AG08395 (cell line): Measurements from ENCODE around the gene TPST2.

Source experiments
- DNase-seq: peaks from one replicate; pipeline ENCODE4 v3.0.0; 2012; ENCODE audit warnings: mixed read lengths, low spot score

Gene TPST2

DNA sequence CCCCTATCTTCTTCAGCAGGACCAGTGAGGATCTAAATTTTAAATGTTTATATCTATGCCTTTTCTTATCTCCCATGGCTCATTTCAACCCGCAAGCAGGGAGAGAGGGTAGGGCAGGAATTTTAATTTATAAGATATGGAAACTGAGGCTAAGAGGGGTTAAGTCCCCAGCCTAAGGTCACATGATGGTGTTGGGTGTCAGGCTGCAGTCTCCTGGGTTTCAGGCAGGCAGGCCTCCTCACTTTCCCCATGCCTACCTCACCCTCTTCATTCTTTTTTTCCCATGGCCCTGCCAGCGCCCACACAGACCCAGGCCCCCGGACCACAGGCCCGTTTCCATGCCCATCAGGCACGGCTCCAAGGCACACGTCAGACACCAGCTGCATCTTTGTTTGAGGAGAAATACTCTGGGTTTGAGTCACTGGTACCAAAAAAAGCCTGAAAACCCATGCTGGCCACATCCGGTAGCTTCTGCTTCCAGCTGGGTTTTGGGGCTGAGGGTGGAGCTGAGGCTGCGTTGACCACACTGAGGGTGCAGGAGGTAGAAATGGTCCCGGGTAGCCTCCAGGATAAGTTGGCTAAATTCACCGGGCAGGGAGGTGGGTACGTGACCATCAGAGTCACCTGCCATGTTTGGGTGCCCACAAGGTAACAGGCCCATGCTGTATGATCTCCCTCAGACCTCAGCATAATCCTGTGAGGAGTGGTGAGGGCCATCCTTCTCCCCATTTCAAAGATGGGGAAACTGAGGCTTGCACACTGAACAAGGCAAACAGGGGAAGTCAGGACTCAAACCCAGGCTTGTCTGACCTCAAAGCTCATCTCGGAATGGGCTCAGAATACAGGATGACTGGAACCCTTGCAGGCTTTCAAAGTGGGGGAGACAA, 20.4 kb upstream of the TPST2 start:
- DNase-seq: peak; percentile 96

DNA sequence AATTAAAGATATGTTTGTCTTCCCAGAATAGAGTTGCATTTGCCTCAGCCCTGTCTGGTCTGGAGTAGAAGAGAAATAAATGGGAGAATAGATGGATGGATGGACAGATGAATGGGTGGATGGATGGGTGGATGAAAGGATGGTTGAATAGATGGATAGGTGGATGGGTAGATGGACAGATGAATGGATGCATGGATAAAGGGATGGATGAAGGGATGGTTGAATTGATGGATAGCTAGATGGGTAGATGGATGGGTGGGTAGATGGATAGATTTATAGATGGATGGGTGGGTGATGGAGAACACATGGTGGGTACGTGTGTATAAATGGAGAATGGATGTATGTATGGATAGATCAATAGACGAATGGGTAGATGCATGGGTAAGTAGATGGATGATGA, 19.4 kb upstream of the TPST2 start:
- no peak for DNase-seq

DNA sequence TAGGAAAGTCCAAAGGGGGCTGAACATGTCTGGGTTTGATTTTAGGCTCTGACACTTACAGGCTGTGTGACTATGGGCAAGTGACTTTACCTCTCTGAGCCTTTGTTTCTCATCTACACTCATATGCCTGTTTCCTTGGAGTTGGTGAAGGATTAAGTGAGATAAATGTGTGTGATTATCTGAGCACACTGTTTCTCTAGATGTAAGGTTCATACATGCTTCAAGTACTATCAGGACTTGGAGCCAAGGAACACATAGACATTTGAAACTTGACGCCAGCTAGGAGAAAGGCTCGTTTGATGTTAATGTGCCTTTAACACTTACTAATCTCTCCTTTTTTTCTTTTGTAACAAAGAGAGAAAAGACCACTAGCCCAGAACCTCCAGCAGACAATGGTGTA, 18.2 kb upstream of the TPST2 start:
- DNase-seq: no peak

DNA sequence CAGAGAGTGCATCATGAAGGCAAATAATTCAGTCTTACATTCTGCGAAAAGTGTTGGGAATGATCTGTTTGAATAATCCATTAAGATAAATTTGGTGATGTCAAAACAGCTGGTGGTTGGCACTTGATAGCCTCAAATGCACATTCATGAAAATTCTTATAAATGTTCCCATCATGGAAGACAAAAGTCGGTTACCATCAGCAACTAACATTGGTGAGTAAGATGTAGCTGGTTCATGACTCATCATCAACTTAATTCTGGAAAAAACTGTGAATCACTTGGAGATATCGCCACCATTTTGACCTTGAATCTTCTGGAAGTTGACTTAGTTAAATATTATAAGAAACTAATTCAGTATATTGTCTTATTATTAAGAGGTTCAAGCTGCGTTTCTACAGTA, 16.7 kb upstream of the TPST2 start:
- peak; percentile 57 for DNase-seq

DNA sequence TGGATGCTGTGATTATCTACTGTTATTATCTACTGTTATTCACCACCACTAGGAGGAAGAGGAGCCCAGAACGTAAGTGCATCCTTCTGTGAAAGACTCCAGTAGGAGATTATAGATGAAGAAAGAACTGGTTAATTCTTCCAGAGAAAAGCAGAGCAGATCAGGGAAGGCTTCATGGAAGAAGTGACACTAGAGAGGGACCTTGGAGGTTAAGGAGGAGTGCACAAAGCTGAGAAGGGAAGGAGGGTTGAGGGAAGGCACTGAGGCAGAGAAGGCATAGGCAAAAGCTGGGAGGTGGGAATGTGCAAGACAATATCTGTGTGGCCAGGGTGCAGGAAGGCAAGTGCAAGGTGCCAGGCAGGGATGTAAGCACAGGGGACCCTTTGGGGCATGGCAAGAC, 14.4 kb upstream of the TPST2 start:
- DNase-seq: no peak

DNA sequence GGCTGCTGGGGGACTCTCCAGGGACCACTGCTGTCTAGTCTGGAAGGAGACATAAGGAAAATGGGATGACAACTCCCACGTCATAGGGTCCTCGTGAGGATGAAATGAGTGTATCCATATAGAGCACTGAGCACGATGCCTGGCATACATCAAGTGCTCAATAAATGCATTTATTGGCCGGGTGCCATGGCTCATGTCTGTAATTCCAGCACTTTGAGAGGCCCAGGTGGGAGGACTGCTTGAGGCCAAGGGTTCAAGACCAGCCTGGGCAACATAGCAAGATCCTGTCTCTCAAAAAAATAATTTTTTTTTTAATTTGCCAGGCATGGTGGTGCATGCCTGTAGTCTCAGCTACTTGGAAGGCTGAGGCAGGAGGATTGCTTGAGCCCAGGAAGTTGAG, 12.2 kb upstream of the TPST2 start:
- no peak for DNase-seq

DNA sequence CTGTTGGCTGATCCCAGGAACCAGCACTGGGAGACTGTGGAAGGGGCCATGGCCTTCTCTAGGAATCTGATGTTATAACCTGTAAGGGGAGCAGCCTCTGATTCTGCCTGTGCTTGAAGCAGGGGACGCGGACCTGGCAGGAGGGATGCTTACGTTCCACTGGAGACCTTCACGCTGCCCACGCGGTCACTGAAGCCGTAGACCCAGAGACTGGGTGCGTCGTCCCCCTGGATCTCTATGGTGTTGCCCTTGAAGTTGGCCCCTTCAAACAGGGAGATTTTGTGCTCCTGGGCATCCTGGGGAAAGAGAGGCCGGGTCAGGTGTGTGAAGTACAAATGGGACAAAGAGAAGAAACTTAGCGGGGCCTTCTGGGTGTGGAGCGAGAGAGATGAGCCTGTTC, 11.8 kb upstream of the TPST2 start:
- no peak for DNase-seq

DNA sequence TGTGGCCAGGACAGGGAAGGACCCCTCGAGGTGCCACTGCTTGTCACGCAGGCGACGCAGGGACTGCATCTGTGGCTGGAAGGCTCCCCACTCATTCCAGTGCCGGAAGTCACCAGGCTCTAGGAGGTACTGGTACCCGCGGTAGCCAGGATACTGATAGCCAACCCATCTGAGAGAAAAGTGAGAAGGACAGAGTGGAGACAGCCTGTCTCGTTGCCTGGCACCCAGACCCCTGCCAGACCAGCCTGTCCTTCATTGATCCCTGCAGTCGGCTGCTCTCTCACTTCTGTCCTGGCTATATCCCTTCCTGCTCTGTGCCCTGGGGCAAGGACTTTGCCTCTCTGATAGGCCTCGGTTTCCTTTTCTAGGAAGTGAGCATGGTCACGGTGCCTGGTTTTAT, 9.6 kb upstream of the TPST2 start:
- DNase-seq: no peak

DNA sequence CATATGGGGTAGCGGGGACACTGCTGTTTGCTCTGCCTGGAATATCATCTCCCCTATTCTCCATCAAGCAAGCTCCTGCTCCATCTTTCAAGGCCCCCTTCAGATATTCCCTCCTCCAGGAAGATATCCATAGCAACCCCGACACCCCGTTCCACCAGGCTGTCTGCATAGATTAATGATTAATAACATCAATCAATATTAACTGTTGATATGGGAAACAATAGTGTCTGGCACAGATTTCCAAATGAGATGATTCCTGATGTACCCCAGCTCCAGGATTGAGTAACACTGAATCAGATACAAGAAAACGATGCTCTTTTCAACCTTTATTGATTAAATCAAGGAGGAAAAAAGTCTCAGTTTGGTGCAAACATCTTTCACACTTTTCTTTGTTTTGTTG, 7.5 kb upstream of the TPST2 start:
- DNase-seq: no peak

DNA sequence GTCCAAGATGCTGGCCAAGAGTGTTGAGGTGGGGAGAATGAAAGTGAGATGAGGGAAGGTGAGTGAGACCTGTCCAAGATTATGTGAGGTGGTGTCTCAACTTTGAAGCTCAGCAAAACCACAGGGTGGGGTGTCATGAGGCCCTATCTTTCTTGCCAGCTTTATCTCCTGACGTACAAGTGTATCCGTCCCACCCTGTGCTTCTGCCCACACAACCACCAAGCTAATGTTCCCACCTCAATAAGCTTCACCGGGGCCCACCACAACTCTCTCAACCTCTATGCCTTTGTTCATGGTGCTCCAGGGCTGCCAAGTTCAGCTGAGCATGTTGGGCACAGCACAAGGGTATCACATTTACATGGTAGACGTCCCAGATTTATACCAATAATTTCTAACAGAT, 7.1 kb upstream of the TPST2 start:
- no peak for DNase-seq

DNA sequence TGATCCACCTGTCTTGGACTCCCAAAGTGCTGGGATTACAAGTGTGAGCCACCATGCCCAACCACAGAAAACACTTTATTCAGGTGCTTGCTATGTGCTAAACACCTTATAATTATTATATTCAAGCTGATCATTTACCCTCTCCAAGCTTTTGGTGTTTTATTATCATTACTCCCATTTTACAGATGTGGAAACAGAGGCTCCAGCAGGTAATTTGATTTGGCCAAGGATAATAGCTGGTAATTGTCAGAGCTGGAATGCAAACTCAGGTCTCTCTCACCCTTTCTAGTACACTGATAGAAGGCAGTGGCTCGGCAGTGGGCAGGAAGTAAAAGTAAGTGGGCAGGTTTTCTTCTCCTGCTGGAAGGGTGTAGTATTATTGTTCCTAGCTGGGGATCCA, 3.8 kb upstream of the TPST2 start:
- DNase-seq: no peak

DNA sequence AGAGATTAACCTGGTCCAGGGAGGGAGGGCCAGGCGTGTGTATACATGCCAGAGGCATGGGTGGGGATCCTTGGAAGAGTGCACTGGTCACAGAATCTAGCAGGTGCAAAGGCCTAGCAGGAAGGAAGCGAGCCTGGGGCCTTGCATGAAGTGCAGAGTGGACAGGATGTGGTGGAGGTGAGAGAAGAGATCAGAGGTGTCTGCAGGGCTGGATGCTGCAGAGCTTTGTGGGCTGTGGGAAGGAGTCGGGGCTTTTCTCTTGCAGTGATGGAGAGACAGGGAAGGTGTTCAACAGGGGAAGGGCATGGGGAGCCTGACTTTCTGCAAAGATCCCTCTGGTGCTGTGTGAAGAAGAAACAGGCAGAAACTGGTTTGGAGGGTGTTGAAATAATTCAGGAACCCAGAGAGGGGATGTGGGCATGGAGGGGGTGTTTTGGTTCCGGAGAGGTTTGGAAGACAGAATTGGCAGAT, 2.5 kb upstream of the TPST2 start:
- no peak for DNase-seq

DNA sequence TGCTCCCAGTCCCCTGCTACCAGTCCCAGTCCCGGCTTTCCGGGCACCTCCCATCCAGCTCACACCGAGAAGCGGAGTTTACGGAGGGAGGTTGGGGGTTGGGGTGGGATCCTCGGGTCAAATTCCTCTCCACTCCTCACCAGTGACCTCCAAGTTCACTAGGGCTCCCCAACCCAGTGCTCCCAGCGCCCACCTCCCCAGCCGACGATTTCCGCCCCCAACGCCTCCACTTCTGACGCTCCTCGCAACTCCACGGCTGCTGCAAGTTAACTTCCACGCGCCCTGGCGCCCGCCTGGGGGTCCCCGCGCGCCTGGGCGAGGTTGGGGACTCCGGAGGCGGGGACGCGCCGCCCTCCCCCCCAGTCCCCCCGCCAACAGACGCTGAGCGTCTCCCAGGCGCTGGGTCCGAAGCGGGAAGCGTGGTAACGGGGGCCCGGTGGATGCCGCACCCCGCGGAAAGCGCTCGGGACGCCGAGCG, 526 bp downstream of the TPST2 start:
- peak; percentile 45 for DNase-seq

DNA sequence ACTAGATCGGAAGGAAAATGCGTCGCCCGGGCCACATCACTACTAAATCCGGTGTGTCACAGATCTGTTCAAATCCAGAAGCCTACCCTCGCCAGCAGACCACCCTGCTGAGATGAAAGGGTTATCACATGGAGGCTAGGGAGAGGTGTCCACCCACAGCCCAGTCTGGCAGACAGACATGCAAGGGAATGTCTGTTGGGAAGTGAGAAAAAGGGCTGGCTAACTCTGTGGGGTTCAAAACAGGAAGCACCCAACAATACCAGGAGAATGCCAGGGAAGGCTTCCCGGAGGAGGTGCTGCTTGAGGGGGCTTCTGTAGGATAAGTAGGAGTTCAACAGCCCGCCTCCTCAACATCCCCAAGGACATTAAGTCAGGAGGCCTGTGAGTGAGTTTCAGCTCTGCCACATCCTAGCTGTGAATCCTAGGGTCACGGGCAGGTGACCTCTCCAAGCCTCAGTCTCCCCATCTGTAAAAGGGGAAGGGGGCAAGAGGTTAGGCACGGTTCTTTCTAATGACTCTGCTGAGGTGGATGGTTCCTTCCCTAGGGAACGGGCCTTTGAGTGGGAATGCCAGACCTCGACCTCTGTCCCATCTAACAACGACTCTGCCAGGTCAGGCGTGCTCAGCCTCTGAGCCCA, 1.1 kb downstream of the TPST2 start:
- DNase-seq: no peak

DNA sequence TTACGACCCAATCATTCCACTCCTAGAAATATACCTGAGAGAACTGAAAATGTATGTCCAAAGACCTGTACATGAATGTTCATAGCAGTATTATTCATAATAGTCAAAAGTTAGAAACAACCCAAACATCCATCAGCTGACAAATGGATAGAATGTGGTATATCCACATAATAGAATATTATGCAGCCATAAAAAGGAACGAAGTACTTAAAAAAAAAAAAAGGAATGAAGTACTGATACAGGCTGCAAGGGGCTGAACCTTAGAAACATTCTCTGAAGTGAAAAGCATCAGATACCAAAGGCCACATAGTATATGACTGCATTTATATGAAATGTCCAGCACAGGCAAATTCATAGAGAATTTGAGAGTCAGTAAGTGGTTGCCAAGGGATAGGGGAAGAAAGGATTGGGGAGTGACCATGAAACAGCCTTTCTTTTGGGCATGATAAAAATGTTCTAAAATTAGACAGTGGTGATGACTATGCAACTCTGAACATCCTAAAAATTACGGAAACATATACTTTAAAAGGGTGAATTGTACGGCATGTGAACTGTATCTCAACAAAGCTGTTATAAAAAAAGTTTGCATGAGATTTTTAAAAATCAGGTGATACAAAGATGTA, 1.8 kb downstream of the TPST2 start:
- peak; percentile 38 for DNase-seq

DNA sequence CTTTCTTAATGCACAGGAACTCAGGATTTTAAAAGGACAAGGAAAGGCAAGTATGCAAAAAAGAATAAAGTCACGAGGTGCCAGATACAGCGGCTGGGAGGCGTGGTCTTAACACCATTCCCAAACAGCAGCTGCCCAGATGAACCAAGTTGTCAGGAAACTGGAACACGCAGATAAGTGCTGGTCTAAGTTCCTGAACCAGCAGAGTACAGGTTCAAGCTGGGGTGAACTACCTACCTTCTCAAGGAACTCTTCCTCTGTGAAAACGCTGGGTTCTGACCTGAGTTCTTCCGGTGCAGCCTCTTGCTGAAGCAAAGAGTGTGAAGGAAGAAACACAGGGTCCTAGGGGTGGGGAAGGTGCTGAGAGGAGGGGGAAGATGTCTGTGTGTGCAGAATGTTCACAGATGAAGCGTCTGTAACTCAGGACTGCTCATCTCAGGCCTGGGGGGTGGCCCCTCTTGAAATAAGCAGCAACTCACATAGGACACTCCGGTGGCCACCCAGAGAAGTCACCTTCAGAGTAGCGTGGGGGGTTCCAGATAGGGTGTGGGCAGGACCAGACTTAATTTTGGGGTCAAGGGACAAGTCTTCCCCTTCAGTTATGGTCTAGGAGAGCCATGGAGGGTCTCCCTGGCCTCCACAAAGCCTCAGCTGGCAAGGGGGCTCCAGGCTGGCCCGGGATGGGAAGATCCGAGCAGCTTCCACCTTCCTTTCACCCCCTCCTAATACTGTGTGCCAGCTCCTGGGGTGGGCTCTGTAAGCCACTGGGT, 3.2 kb downstream of the TPST2 start:
- no peak for DNase-seq

DNA sequence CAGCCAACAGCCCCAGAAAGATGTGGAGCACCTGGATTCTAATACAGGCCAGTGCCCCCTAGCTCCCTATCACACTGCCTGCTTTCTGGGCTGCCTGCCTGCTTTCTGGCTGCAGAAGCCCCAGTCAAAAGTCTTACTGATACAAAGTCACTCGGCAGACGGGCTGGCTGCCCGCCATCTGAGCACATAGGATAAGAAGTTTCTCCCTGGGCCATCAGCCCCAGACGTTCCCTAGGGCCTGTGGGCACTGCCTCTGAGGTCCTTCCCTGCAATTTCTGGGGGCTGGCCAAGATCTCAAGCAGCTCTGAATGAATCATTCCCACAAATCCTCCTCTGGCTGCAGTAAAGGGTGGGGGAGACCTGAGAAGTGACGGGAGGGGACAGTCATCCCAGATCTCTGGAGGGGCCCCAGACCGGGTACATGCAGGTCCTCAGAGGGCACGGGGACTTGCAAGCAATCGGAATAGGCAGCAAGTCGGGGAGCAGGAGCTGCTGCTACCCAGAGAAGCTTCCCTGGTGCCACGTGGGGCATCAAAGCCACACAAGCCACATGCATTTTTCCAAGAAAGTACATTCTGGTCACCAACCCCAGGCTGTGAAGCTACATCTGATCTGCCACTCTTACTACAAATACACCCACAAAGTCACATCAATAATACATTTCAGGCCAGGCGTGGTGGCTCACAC, 4.7 kb downstream of the TPST2 start:
- peak; percentile 81 for DNase-seq

DNA sequence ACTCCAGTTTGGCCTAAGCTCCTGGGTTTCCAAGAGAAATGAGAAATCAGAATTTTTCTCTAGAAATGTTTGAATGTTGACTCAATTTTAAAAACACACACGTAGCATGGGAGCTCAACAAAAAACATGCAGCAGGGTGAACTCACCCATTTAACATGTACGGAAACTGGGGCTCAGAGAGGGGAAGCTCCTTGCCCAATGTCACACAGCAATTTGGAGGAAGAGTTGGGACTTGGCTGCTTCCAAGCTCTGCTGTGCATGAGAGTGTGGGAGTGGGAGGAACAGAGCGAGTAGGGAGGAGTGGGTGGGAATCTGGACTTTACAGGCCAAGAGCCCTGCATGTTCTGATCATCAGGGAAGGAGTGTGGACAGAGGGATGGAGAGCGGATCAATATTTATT, 5.9 kb downstream of the TPST2 start:
- DNase-seq: no peak

DNA sequence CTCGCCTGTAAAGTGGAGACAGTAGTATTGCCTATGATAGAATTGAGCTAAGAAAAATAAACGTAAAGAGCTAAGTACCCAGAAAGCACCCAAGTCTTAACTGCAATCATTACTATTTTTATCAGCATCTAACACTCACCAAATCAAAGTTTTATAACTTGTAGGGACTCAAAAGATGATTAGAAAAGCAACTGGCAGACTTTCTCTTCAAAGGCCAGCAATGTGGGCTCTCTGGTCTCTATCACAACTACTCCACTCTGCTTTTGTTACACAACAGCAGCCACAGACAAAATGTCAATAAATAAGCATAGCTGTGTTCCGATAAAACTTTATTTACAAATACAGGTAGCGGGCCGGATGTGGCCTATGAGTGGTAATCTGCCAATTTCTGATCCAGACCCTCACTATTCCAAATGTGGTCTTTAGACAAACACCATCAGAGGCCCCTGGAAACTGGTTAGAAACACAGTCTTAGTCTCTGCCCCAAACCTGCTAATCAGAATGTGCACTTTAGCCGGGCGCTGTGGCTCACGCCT, 8.2 kb downstream of the TPST2 start:
- DNase-seq: no peak

DNA sequence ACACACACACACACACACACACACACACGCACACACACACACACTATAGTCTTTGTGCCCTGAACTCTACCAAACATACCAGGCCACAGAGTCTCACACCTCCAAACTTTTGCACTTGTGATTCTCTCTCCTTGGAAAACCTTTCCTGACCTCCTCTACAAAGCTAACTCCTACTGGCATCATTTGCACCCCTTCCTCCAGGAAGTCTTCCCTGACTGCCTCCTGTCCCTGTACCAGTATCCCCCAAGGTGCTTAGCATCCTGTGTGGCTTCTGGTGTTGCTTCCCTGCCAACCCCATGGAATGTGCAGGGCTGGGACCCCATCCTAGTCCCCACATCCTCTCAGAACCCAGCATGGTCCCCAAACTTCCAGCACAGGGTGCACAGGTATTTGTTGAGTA, 8.9 kb downstream of the TPST2 start:
- DNase-seq: no peak

DNA sequence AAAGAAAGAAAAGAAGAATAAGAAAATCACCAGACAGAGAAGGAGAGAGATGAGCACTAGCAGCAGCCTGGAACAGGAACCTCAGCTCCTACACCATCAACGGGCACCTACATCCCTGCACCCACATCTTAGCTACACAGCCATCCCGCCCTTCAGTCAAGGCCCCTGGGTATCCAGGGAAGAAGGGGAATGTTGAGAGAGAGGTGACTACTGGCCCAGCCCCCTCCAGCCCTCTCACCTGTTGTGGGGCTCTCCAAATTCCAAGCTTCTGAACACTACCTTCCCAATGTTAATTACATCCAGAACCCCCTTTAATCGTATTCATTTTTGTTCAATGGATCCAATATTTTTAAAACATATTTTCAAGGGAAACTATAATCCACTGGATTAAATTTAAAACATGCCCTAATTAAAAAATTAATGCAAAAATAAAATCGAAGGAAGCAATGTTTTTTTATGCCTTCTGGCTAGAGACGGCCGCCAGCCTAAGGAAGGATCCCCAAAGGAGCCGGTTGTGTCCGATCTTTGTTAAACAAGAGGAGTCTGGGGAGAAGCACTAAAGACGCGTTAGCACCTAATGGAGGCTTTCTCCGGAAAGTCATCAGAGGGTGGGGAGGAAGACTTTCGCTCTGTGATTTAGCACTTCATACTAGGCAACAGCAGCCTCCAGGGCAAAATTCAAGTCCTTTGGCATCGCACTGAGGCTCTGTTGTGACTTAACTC, 9.5 kb downstream of the TPST2 start:
- no peak for DNase-seq
